Femur (tissue), 1 donor: ENCODE data around the gene HPSE.
A peak's percentile ranks its signal among the peaks of the same experiment; 100 is the strongest.
"Not testable (repeated sequence)": the region's sequence is repeated elsewhere in the genome, so short reads cannot be mapped to it uniquely, and the experiment has no call there.

ENCODE experiments used
- DNase-seq: peaks from one replicate; pipeline ENCODE4 v3.0.0-alpha.2; 2017

Gene HPSE

GRCh38 chr4:83281307-83281706 lies 53.3 kb downstream of the HPSE start:
- DNase-seq = no peak

DNA sequence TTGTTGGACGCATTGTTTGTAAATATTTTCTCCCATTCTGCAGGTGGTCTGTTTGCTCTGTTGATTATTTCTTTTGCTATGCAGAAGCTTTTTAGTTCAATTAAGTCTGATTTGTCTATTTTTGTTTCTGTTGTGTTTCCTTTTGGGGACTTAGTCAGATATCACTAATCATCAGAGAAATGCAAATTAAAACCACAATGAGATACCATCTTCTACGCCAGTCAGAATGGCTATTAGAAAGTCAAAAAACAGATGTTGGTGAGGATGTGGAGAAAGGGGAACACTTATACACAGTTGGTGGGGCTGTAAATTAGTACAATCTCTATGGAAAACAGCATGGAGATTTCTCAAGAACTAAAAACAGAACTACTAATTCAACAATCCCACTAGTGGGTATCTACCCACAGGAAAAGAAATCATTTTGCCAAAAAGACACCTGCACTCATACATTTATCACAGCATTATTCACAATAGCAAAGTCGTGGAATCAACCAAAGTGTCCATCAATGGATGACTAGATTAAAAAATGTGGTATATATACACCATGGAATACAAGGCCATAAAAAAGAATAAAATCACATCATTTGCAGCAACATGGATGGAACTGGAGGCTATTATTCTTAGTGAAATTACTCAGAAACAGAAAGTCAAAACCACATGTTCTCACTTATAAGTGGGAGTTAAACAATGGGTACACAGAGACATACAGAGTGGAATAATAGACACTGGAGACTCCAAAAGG lies 58.2 kb downstream of the HPSE start:
- no peak for DNase-seq

- not testable (repeated sequence) for DNase-seq
Measured at GRCh38 chr4:83273926-83274325, 60.7 kb downstream of the HPSE start.

- no peak for DNase-seq
Measured at GRCh38 chr4:83272900-83273299, 61.7 kb downstream of the HPSE start.

- DNase-seq = no peak
Measured at GRCh38 chr4:83269256-83269655, 65.4 kb downstream of the HPSE start.

DNA sequence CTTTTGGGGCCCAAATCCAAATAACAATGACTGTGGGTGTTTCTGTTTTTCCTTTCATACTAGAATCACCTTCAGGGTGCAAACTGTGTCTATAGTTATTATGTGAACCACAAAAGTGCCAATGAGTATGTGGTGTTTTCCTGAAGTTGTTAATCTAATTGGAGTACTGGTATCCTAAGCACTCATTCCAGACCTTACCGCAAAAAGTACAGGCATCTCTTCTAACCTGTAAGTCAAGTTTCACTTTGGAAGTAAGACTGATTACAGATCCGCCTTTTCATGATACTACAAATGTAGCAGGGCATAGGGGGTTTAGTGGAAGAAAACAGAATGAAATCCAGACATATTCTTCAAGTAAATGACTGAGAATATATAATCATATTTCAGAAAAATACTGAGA lies 66.2 kb downstream of the HPSE start:
- no peak for DNase-seq

DNA sequence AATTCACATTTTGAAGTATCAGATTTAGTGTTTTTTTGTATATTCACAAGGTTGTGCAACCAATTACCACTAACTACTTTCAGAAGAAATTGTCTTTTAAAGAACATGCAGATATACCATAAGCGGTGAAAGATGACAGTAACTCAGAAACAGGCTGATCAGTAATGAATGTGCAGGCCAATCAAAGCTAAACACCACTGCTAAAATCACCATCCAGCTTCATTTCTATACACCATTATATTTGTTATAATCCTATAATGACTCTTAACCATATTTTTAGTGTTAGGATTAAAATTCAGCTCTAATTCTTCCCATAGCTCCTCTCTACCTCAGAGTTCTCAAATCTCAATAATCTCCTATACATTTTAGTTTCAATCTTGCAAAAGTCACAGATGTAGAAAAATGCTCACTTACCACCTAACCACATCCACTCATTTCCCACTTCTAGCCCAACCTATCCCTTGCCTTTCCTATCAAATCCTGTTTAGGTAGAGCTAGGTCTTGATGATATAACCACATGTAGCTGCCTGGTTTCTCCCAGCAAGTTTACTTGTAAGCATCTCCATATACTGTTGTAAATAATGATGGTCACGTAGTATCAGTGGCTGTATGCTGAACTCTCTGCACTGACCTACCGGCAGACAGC lies 66.7 kb downstream of the HPSE start:
- no peak for DNase-seq

DNA sequence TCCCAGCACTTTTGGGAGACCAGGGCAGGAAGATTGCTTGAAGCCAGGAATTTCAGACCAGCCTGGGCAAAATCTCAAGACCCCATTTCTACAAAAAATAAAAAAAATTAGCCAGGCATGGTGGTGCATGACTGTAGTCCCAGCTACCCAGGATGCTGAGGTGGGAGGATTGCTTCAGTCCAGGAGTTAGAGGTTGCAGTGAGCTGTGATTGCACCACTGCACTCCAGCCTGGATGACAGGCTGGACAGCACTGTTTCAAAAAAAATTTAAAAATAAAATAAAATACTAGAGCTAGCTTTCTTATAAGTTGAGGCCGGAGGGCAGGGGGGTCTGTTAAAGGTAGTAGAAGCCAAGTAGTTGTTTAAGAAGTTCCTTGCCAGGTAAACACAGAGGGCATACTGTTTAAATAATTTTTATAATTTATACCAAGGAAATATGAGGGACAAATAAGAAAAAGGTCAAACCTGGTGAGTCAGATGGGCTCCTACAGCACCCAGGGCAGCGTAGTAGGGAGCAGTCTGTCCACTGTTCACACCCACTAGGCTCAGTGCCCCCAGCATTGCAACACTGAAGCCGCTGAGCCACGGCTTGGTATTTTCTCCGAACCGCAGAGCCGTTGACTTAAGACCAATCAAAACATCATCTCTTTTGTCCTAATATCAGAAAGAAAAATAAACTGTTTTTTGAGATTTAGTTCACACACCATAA lies 67.4 kb downstream of the HPSE start:
- DNase-seq = no peak

DNA sequence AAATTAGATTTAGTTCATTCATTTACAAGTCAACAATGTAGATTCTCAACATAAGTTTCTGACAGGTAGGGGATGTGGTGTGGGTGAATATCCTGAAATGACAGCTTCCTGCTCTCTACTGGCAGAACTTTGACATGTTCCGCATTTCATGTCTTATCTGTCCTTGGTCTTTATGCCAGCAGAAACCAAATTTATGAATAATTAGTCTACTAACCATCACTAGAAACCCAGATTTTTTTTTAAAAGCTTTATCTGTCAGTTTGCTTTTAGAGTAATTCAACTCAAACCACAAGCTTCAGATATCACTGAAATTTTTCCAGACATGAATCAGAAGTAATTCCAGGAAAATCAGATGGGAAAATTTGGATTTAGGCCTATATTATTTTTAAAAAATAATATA lies 68.0 kb downstream of the HPSE start:
- no peak for DNase-seq

GRCh38 chr4:83263106-83263505 lies 71.5 kb downstream of the HPSE start:
- DNase-seq = no peak

- no peak for DNase-seq
Measured at GRCh38 chr4:83262682-83263081, 72.0 kb downstream of the HPSE start.

DNA sequence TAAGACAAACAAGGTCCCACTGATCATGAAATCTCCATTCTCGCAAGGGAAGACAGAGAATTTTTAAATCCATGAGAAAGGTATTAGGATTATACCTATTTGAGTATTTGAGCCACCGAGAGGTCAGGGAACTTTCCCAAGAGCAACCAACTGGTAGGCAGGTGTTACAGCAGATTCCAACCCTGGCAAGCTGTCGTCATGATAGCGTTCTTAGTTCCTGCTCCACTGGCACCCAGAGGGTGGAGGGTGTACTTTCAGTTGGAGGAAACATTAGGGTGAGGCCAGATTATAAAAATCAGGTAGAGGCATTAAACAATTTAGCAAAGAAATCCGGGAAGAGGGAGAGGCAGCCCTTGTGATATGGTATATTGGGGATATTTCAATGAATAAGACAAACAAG lies 73.3 kb downstream of the HPSE start:
- DNase-seq = no peak

DNA sequence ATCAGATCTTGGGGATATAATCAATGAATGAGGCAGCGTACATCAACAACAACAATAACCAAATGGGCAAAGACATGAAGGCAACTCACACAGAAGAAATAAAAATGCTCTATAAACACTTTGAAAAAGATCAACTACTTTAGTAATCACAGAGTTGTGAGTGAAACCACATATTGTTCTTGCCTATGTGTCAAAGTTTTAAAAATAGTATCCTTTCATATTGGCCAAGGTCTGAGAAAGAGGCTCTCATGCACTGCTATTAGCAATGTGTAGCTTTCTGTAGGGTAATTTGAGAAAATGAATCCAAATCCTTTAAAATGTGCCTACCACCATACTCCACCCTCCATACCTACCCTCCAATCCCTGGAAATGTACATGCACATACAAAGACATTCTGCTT lies 75.1 kb downstream of the HPSE start:
- no peak for DNase-seq

DNA sequence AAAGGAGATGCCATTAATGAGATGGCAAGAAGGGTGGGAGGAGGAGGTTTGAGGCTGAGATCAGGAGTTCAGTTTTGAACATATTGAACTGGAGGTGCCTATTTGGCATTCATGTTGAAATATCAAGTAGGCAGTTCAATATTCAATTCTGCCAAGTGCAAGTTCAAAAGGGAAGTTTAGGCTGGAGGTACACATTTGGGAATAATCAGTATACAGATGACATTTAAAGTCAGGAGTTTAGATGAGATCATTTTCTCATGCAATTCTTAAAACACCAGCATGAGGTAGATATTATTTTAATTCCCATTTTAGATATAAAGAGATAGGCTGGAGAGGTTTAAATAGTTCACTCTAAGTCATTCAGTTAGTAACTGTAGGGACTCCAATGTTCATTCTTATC lies 76.2 kb downstream of the HPSE start:
- no peak for DNase-seq

DNA sequence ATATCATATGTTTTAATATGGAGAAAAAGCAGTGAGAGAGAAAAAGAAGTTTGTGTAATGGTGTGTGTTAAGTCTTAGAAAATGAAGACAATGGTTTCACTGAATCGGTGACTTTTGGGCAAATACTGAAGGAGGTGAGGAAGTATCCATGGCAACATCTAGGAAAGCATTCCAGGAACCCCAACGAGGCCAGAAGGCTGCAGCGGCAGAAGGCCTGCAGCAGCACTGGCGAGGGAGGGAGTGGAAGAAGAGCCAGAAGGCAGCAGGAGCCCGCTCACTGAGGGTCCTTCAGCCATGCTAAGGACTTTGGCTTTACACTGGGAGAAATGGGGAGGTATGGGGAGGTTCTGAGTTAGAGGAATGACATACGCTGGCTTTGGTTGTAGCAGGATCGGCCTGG lies 76.8 kb downstream of the HPSE start:
- no peak for DNase-seq

DNA sequence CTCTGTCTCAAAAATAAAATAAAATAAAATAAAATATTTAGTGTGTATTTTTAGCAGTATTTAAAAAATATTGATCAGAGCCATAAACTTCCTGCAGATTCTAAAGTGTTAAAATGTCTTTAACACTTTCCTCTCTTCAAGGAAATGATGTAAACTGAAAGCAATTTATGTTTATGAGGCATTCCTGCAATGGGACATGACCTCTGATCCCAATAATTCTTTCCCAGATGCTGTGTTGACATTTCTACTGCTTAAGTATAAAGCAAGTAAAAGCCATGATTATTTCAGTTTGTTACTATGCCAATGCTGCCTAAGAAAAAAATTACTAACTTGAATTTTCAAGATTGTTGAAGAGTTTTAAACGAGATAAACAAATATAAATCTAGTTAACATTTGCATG lies 79.1 kb downstream of the HPSE start:
- DNase-seq = no peak

GRCh38 chr4:83252782-83253405 lies 81.8 kb downstream of the HPSE start:
- peak; percentile 70 for DNase-seq

DNA sequence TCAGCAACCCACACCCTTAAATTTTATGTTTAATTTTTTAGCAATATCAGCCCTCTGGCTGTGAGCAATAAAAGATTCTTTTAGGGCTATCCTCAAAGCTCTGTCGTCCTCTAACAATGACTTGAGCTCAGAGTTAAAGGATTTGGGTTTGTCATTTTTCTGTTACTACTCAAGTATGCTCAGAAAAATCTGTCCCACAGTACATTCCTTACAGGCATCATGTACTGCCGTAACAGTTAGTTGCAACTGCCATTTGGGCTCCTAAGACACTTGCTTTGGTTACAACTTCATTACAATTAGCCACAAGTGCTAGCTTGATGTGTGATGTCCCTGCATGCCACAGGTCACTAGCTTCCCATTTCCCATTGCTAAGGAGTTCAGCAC lies 83.2 kb downstream of the HPSE start:
- no peak for DNase-seq

GRCh38 chr4:83250687-83251446 lies 83.8 kb downstream of the HPSE start:
- DNase-seq = no peak

DNA sequence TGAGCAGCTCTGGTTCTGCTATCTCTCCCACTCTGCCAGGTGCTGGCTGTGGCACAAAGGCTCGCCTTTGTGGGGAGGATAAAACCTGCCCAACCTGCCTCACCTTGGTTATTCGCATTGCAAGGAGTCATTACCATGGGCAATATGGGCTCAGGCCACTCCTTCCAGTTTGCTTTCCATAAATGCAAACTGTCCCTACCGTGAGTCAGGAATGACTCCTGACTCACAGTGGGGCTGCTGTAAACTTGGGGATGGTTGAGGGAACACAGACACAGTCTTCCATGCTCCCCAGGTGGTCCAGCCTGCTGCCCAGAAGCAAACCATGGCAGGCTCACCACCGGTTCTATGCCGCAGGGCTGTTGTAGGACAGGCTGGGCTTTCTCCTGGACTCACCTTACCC lies 86.2 kb downstream of the HPSE start:
- no peak for DNase-seq

- DNase-seq = no peak
Measured at GRCh38 chr4:83247415-83248357, 87.0 kb downstream of the HPSE start.
